ENCODE results near the gene FRMD8.

The FRMD8 gene

GRCh38 chr11:65456418-65456817 lies 70.0 kb downstream of the FRMD8 start:
- DNase-seq (ENCODE audit: low read depth), result no peak

- DNase-seq (ENCODE audit: low read depth), result no peak
Observed at GRCh38 chr11:65459552-65459951, 73.1 kb downstream of the FRMD8 start.

Data from activated T-cell treated with anti-CD3 and anti-CD28 coated beads for 1 hour (primary cell).